Endothelial cell (in vitro differentiated cells): ENCODE results near the gene NEDD1. TPM values are rescaled to one million over a fixed set of nuclear protein-coding genes. Genes with fewer than 3 reads are reported as not detected.
A peak's percentile ranks its signal among the peaks of the same experiment; 100 is the strongest.

Source experiments
- DNase-seq: peaks from one replicate; pipeline ENCODE4 v3.0.0; 2021; ENCODE audit warnings: low spot score
- H3K27ac Mint-ChIP-seq: one replicate; pipeline ENCODE4 v1.8.0; 2021; ENCODE audit warnings: mixed read lengths, inconsistent platforms; ENCODE audit not compliant: unreplicated experiment
- H3K27me3 Mint-ChIP-seq: one replicate; pipeline ENCODE4 v1.8.0; 2021; ENCODE audit warnings: mild to moderate bottlenecking, moderate library complexity, mixed read lengths, inconsistent platforms; ENCODE audit not compliant: unreplicated experiment
- H3K36me3 Mint-ChIP-seq: one replicate; pipeline ENCODE4 v1.8.0; 2021; ENCODE audit warnings: mild to moderate bottlenecking, low read depth, mixed read lengths, inconsistent platforms; ENCODE audit not compliant: unreplicated experiment
- H3K4me1 Mint-ChIP-seq: one replicate; pipeline ENCODE4 v1.8.0; 2021; ENCODE audit warnings: mild to moderate bottlenecking, mixed read lengths, inconsistent platforms; ENCODE audit not compliant: unreplicated experiment
- H3K4me3 Mint-ChIP-seq: one replicate; pipeline ENCODE4 v1.8.0; 2021; ENCODE audit warnings: mild to moderate bottlenecking, mixed read lengths, inconsistent platforms; ENCODE audit not compliant: unreplicated experiment
- H3K9me3 Mint-ChIP-seq: one replicate; pipeline ENCODE4 v1.8.0; 2021; ENCODE audit warnings: mixed read lengths, inconsistent platforms; ENCODE audit not compliant: unreplicated experiment
- CTCF ChIP-seq: fragments of 200-600 bp; sonication (generic); IDR thresholded peaks from one replicate; pipeline ENCODE4 v1.5.0; 2021; ENCODE audit warnings: antibody characterized with exemption; ENCODE audit not compliant: unreplicated experiment
- long read RNA-seq: library from polyadenylated mRNA; unstranded; transcript quantifications from one replicate; pipeline ENCODE4 v2.0.0, GENCODE V29; 2020; ENCODE audit not compliant: unreplicated experiment
- total RNA-seq: library from RNA; stranded (reverse); fragmentation: NEBNext Ultra II Directional; extraction: Animal tissue kit (Norgen Biotek cat#: 25700); gene quantifications from one replicate; pipeline ENCODE4 v1.2.1, GENCODE V29; 2021; ENCODE audit not compliant: unreplicated experiment

Gene NEDD1
- 18.4 TPM for total RNA-seq
- long read RNA-seq, full-length matches to known transcripts: 1 of 8 reads
- long read RNA-seq, partial matches to known transcripts: 3 of 8 reads
- long read RNA-seq, other reads (novel, unspliced or antisense): 4 of 8 reads

- peak; percentile 81 for DNase-seq
- TF ChIP-seq CTCF: no peak
- H3K36me3 Mint-ChIP-seq: no peaks in the 10 kb centered on the region
Measured at GRCh38 chr12:96906849-96907670, at the start of gene NEDD1. TSS of gene NEDD1 (plus strand) at chr12:96907257. CDS start at chr12:96909760, 2,503 bp downstream.

GRCh38 chr12:96858162-96858561 lies 48.9 kb upstream of the NEDD1 start:
- Mint-ChIP-seq H3K36me3 (no peaks in the 10 kb centered on the region), H3K4me3 (no peak overlapping the region), H3K9me3 (no peaks in the 10 kb centered on the region), H3K4me1 (no peaks in the 10 kb centered on the region), H3K27ac (no peak overlapping the region), H3K27me3 (no peaks in the 10 kb centered on the region)
- no peak for TF ChIP-seq CTCF
- DNase-seq: no peak

More at GRCh38 chr12:96906849-96907670, at the start of gene NEDD1:
- peaks cover 6% of the 10 kb centered on the region for H3K27me3 Mint-ChIP-seq
- H3K9me3 Mint-ChIP-seq: no peaks in the 10 kb centered on the region
- peak within 1 kb of the TSS; percentile 97 for H3K4me3 Mint-ChIP-seq
- H3K4me1 Mint-ChIP-seq: peaks cover 26% of the 10 kb centered on the region
- H3K27ac Mint-ChIP-seq: peak within 1 kb of the TSS; percentile 90

GRCh38 chr12:96861656-96862055 lies 45.4 kb upstream of the NEDD1 start:
- TF ChIP-seq CTCF: no peak
- H3K27ac Mint-ChIP-seq: no peak overlapping the region
- H3K4me3 Mint-ChIP-seq: no peak overlapping the region

GRCh38 chr12:96862326-96862725 lies 44.7 kb upstream of the NEDD1 start:
- no peak overlapping the region for H3K4me3 Mint-ChIP-seq
- H3K9me3 Mint-ChIP-seq: no peaks in the 10 kb centered on the region
- DNase-seq: no peak
- H3K36me3 Mint-ChIP-seq: no peaks in the 10 kb centered on the region
- TF ChIP-seq CTCF: no peak
- H3K27me3 Mint-ChIP-seq: no peaks in the 10 kb centered on the region
- H3K27ac Mint-ChIP-seq: no peak overlapping the region
- no peaks in the 10 kb centered on the region for H3K4me1 Mint-ChIP-seq

More at GRCh38 chr12:96861656-96862055, 45.4 kb upstream of the NEDD1 start:
- H3K27me3 Mint-ChIP-seq: no peaks in the 10 kb centered on the region
- no peaks in the 10 kb centered on the region for H3K36me3 Mint-ChIP-seq
- H3K9me3 Mint-ChIP-seq: no peaks in the 10 kb centered on the region
- DNase-seq: no peak
- no peaks in the 10 kb centered on the region for H3K4me1 Mint-ChIP-seq

DNA sequence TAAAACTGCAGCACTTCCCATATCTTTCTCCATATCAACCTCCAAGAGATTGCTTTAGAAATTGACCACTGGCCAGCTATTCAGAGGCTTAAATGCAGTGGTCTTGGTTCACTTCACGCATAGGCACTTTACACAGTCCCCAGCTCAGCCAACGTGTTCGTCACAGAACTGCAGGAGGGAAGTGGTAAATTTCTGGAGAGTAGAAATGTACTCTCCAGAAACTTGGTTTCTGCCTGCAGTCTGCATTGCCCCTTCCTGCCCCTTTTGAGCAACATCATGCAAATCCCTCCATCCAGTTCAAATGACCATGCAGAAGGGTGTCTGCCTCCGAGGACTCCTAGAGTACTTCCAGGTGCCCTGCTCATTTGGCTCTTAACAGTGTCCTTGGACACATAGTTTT lies 42.7 kb upstream of the NEDD1 start:
- no peaks in the 10 kb centered on the region for H3K4me1 Mint-ChIP-seq
- no peak overlapping the region for H3K27ac Mint-ChIP-seq
- H3K4me3 Mint-ChIP-seq: no peak overlapping the region
- H3K9me3 Mint-ChIP-seq: no peaks in the 10 kb centered on the region
- no peak for TF ChIP-seq CTCF
- no peak for DNase-seq
- no peaks in the 10 kb centered on the region for H3K27me3 Mint-ChIP-seq
- H3K36me3 Mint-ChIP-seq: no peaks in the 10 kb centered on the region
